Loucy (cell line): Measurements from ENCODE around the gene DDA1.

ENCODE experiments used
- H2AFZ ChIP-seq: fragments of 200-600 bp; sonication (generic); 2 replicates; pipeline ENCODE4 v1.6.0; 2016; ENCODE audit warnings: antibody characterized with exemption, mild to moderate bottlenecking, low read length, moderate library complexity
- H3F3A ChIP-seq: fragments of 200-600 bp; 2 replicates; pipeline ENCODE4 v1.6.0; 2016; ENCODE audit warnings: antibody characterized with exemption, low read depth, mild to moderate bottlenecking
- H3K27me3 ChIP-seq: fragments of 200-600 bp; sonication (generic); 2 replicates; pipeline ENCODE4 v1.6.1; 2014; ENCODE audit warnings: low read length, mild to moderate bottlenecking; ENCODE audit not compliant: insufficient read depth, poor library complexity, severe bottlenecking
- H3K36me3 ChIP-seq: fragments of 200-600 bp; sonication (generic); 2 replicates; pipeline ENCODE4 v1.6.1; 2016; ENCODE audit warnings: low read length; ENCODE audit not compliant: insufficient read depth
- H3K4me1 ChIP-seq: fragments of 200-600 bp; sonication (generic); 2 replicates; pipeline ENCODE4 v1.5.1; 2014; ENCODE audit warnings: low read length, mild to moderate bottlenecking; ENCODE audit not compliant: insufficient read depth, poor library complexity, severe bottlenecking
- H3K4me2 ChIP-seq: fragments of 200-600 bp; sonication (generic); 2 replicates; pipeline ENCODE4 v1.6.0; 2014; ENCODE audit warnings: antibody characterized with exemption, low read length, low read depth, mild to moderate bottlenecking; ENCODE audit not compliant: poor library complexity, severe bottlenecking
- H3K4me3 ChIP-seq: fragments of 200-600 bp; sonication (generic); 2 replicates; pipeline ENCODE4 v1.5.1; 2014; ENCODE audit warnings: low read length, mild to moderate bottlenecking, mixed read lengths; ENCODE audit not compliant: poor library complexity, severe bottlenecking
- H3K79me2 ChIP-seq: fragments of 200-600 bp; sonication (generic); 2 replicates; pipeline ENCODE4 v1.6.1; 2014; ENCODE audit warnings: low read length; ENCODE audit not compliant: insufficient read depth
- H3K9ac ChIP-seq: fragments of 200-600 bp; sonication (generic); 2 replicates; pipeline ENCODE4 v1.6.0; 2014; ENCODE audit warnings: mild to moderate bottlenecking, low read depth, low read length, moderate library complexity; ENCODE audit not compliant: poor library complexity, severe bottlenecking
- H3K9me2 ChIP-seq: fragments of 200-600 bp; sonication (generic); replicated peaks from 2 replicates; pipeline ENCODE4 v1.6.1; 2016; ENCODE audit warnings: low read depth, low read length, mixed read lengths
- H3K9me3 ChIP-seq: fragments of 200-600 bp; sonication (generic); 2 replicates; pipeline ENCODE4 v1.6.1; 2014; ENCODE audit warnings: mild to moderate bottlenecking, antibody characterized with exemption, low read length, low read depth; ENCODE audit not compliant: insufficient read depth
- H4K20me1 ChIP-seq: fragments of 200-600 bp; sonication (generic); 2 replicates; pipeline ENCODE4 v1.6.0; 2014; ENCODE audit warnings: antibody characterized with exemption, low read length, mild to moderate bottlenecking; ENCODE audit not compliant: insufficient read depth, poor library complexity, severe bottlenecking
- CTCF ChIP-seq: fragments of 200-600 bp; sonication (generic); conservative IDR thresholded peaks from 2 replicates; pipeline ENCODE4 v1.5.1; 2014; ENCODE audit warnings: mild to moderate bottlenecking, antibody characterized with exemption, low read length
- EZH2phosphoT487 ChIP-seq: fragments of 200-600 bp; IDR thresholded peaks from 2 replicates; pipeline ENCODE4 v1.6.1; 2018; ENCODE audit warnings: antibody characterized with exemption, mild to moderate bottlenecking, moderate library complexity, borderline replicate concordance

The DDA1 gene

GRCh38 chr19:17285415-17286135, 23.8 kb upstream of the DDA1 start:
- Histone ChIP-seq H3K36me3 (no peaks in the 10 kb centered on the region), H3F3A (no peaks in the 10 kb centered on the region), H4K20me1 (no peaks in the 10 kb centered on the region), H3K9me3 (no peaks in the 10 kb centered on the region), H3K4me3 (no peak overlapping the region), H3K4me1 (no peaks in the 10 kb centered on the region), H3K9me2 (no peaks in the 10 kb centered on the region), H3K27me3 (no peaks in the 10 kb centered on the region), H2AFZ (no peak overlapping the region), H3K9ac (no peak overlapping the region), H3K4me2 (no peak overlapping the region), H3K79me2 (no peaks in the 10 kb centered on the region)
- TF ChIP-seq EZH2phosphoT487 (no peak), CTCF (no peak)

GRCh38 chr19:17286263-17286662, 23.1 kb upstream of the DDA1 start:
- Histone ChIP-seq H3K4me2 (no peak overlapping the region), H3K9me2 (no peaks in the 10 kb centered on the region), H3K9me3 (no peaks in the 10 kb centered on the region), H3F3A (no peaks in the 10 kb centered on the region), H2AFZ (no peak overlapping the region), H4K20me1 (no peaks in the 10 kb centered on the region), H3K4me1 (no peaks in the 10 kb centered on the region), H3K4me3 (no peak overlapping the region), H3K9ac (no peak overlapping the region), H3K36me3 (no peaks in the 10 kb centered on the region), H3K79me2 (no peaks in the 10 kb centered on the region), H3K27me3 (no peaks in the 10 kb centered on the region)
- TF ChIP-seq EZH2phosphoT487 (no peak), CTCF (no peak)

- Histone ChIP-seq H4K20me1 (no peaks in the 10 kb centered on the region), H3F3A (no peaks in the 10 kb centered on the region), H3K4me3 (no peak overlapping the region), H3K36me3 (no peaks in the 10 kb centered on the region), H3K4me2 (no peak overlapping the region), H3K27me3 (no peaks in the 10 kb centered on the region), H3K9me2 (no peaks in the 10 kb centered on the region), H3K79me2 (no peaks in the 10 kb centered on the region), H2AFZ (no peak overlapping the region), H3K9me3 (no peaks in the 10 kb centered on the region), H3K9ac (no peak overlapping the region), H3K4me1 (no peaks in the 10 kb centered on the region)
- TF ChIP-seq EZH2phosphoT487 (no peak), CTCF (no peak)
Observed at GRCh38 chr19:17286752-17287151, 22.6 kb upstream of the DDA1 start.
